ENCODE data around the gene TAS2R14. TPM values are rescaled to one million over a fixed set of nuclear protein-coding genes. Genes with fewer than 3 reads are reported as not detected.
A peak's percentile ranks its signal among the peaks of the same experiment; 100 is the strongest.

The TAS2R14 gene
- total and polyA plus RNA-seq, 12 donors, result 0.30 to 1.7 (median 0.91) TPM

DNA sequence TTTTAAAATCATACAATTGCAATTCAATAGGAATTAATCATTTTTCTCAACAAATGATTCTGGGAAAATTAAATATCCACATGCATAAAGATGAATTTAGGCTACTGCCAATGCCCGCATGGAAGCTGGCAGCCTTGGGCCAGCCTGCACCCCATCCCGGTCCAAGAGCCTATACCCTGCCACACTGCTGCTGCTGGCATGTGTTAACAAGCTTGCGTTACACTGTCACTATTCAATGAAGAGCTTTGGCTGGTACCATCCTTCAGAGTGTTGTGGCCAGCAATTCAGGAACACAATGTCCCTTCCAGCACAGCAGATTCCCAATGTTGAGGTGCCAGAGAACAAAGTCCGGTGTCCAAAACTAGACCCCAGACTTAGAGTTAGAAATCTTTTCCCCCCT lies 13.6 kb upstream of the TAS2R14 start:
- TF ChIP-seq, protein P1, sequence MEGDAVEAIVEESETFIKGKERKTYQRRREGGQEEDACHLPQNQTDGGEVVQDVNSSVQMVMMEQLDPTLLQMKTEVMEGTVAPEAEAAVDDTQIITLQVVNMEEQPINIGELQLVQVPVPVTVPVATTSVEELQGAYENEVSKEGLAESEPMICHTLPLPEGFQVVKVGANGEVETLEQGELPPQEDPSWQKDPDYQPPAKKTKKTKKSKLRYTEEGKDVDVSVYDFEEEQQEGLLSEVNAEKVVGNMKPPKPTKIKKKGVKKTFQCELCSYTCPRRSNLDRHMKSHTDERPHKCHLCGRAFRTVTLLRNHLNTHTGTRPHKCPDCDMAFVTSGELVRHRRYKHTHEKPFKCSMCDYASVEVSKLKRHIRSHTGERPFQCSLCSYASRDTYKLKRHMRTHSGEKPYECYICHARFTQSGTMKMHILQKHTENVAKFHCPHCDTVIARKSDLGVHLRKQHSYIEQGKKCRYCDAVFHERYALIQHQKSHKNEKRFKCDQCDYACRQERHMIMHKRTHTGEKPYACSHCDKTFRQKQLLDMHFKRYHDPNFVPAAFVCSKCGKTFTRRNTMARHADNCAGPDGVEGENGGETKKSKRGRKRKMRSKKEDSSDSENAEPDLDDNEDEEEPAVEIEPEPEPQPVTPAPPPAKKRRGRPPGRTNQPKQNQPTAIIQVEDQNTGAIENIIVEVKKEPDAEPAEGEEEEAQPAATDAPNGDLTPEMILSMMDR (IDR thresholded peaks at IDR 0.05), result no peak
- Histone ChIP-seq H3K36me3 (peaks cover 0 to 4% (median 0%) of the 10 kb centered on the region in 9 donors), H3K4me1 (peaks cover 0 to 4% (median 0%) of the 10 kb centered on the region in 9 donors), H3K4me3 (no peak overlapping the region), H3K27me3 (no peaks in the 10 kb centered on the region), H3K9me3 (peaks cover 0 to 35% (median 3%) of the 10 kb centered on the region in 11 donors), H3K27ac (no peak overlapping the region)
- intact Hi-C loops (cut with DNase I), result loop anchor here in 3 of 10 donors (10.0 kb wide), 2 partner anchors 222 to 252 kb away; partner anchors contain the start of gene SMIM10L1 (in 2 of the 3)
- DNase-seq (peak; percentile 11 to 23), ATAC-seq (peak in 7 of 8 donors; percentile 71 to 100 (median 87))
- 65 to 67% methylated on average over 4 of the region's 4 CpGs for WGBS, 2 donors

DNA sequence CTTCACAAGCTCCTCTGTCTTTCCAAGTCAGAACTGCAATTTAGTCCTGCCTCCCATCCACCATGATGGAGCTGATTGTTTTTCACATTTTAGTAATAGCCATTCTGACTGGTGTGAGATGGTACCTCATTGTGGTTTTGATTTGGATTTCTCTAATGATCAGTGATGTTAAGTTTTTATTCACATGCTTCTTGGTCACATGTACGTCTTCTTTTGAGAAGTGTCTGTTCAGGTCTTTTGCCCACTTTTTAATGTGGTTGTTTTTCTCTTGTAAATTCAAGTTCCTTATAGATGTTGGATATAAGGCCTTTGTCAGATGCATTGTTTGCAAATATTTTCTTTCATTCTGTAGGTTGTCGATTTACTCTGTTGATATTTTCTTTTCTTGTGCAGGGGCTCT lies 4.1 kb upstream of the TAS2R14 start:
- TF ChIP-seq, protein P1 (IDR thresholded peaks at IDR 0.05), result no peak
- peaks cover 0 to 19% (median 0%) of the 10 kb centered on the region in 11 donors for H3K9me3 ChIP-seq
- H3K36me3 ChIP-seq, result no peaks in the 10 kb centered on the region
- no peak overlapping the region for H3K27ac ChIP-seq
- ATAC-seq, result no peak
- WGBS, 2 donors, result 96 to 99% methylated on average over 2 of the region's 2 CpGs
- H3K4me3 ChIP-seq, result no peak overlapping the region
- no peak for DNase-seq
- intact Hi-C loops (cut with DNase I), result no loop called here
- H3K4me1 ChIP-seq, result no peaks in the 10 kb centered on the region
- H3K27me3 ChIP-seq, result no peaks in the 10 kb centered on the region

DNA sequence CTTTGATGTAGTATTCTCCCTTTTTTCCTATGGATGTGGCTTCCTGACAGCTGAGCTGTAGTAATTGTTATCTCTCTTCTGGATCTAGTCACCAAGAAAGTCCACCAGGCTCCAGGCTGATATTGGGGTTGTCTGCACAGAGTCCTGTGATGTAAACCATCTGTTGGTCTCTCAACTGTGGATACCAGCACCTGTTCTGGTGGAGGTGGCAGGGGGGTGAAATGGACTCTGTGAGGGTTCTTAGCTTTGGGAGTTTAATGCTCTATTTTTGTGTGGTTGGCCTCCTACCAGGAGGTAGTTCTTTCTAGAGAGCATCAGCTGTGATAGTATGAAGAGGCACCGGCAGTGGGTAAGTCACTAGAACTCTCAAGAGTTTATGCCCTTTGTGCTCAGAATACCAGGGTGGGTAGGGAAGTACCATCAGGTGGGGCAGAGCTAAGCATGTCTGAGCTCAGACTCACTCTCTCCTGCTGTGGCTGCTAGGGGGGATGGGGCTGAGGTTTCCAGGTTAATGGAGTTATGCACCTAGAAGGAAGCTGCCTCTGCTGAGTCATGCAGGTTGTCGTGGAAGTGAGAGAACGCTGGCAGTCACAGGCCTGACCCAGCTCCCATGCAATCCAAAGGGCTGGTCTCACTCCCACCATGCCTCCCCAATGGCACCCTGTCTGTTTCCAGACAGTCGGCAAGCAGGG lies 3.0 kb upstream of the TAS2R14 start:
- no peak overlapping the region for H3K4me3 ChIP-seq
- DNase-seq, result no peak
- TF ChIP-seq, protein P1 (IDR thresholded peaks at IDR 0.05), result no peak
- 66 to 86% methylated on average over 4 of the region's 4 CpGs for WGBS, 2 donors
- H3K27me3 ChIP-seq, result no peaks in the 10 kb centered on the region
- no peaks in the 10 kb centered on the region for H3K36me3 ChIP-seq
- ATAC-seq, result peak in 1 of 8 donors; percentile 24
- intact Hi-C loops (cut with DNase I), result no loop called here
- no peaks in the 10 kb centered on the region for H3K4me1 ChIP-seq
- peaks cover 0 to 10% (median 0%) of the 10 kb centered on the region in 11 donors for H3K9me3 ChIP-seq
- no peak overlapping the region for H3K27ac ChIP-seq

DNA sequence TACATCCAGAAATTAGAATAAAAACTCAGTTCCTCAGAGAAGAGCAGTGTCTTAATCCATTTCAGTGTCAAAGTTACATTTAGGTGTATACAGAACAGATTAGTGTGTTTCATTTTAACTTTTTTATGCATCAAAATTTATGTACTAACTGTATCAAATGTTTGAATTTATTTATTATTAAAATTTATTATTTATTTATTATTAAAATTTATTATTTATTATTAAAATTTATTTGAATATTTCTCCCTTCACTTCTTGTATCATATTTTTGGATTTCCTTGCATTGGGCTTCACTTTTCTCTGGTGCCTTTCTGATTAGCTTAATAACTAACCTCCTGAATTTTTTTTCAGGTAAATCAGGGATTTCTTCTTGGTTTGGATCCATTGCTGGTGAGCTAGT lies 2.3 kb upstream of the TAS2R14 start:
- DNase-seq, result no peak
- no peaks in the 10 kb centered on the region for H3K27me3 ChIP-seq
- H3K27ac ChIP-seq, result no peak overlapping the region
- TF ChIP-seq, protein P1 (IDR thresholded peaks at IDR 0.05), result no peak
- peaks cover 0 to 10% (median 0%) of the 10 kb centered on the region in 11 donors for H3K9me3 ChIP-seq
- no peak overlapping the region for H3K4me3 ChIP-seq
- no peaks in the 10 kb centered on the region for H3K4me1 ChIP-seq
- intact Hi-C loops (cut with DNase I), result no loop called here
- no peak for ATAC-seq
- no peaks in the 10 kb centered on the region for H3K36me3 ChIP-seq
